NB4 (cell line): Measurements from ENCODE around the gene NPTX2.

ENCODE experiments used
- MYC ChIP-seq: IDR thresholded peaks from 2 replicates; pipeline ENCODE4 v1.6.1; 2011; ENCODE audit warnings: low read depth, low read length
- TF ChIP-seq, protein P1 (sequence below): IDR thresholded peaks from one replicate; pipeline ENCODE4 v1.5.1; 2012; ENCODE audit warnings: low read depth, low read length
- TF ChIP-seq, protein P2 (sequence below): IDR thresholded peaks from 2 replicates; pipeline ENCODE4 v1.6.1; 2011; ENCODE audit warnings: low read depth, low read length

DNA sequence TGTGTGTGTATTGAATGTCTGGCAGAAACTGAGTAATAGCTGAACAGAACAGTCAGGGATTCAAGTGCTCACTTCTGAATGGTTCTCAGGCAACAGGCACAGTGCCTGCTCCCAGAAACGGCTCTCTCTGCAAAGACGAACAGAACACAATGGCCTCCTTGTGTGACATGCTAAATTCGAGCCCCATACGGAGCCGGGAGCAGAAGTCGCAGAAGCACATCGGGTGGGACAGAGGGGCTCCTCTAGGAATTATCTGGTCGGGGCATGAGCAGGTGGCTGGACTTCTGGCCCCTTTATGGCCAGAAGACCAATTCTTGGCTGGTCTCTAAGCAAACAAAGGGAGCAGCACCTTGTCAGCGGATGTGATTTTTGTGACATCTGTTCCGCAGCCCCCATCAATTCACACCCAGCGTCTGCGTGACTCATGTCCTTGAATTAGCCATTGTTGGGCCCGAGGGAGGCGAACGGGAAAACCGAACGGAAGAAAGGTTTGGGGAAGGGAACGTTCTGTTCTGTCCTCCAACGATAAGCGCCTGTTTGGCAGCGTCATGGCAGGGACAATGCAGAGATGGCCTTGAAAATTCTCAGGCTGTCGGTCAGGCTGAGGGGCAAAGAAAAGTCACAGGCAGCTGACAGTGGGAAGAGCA lies 47.3 kb upstream of the NPTX2 start:
- TF ChIP-seq, protein P1, sequence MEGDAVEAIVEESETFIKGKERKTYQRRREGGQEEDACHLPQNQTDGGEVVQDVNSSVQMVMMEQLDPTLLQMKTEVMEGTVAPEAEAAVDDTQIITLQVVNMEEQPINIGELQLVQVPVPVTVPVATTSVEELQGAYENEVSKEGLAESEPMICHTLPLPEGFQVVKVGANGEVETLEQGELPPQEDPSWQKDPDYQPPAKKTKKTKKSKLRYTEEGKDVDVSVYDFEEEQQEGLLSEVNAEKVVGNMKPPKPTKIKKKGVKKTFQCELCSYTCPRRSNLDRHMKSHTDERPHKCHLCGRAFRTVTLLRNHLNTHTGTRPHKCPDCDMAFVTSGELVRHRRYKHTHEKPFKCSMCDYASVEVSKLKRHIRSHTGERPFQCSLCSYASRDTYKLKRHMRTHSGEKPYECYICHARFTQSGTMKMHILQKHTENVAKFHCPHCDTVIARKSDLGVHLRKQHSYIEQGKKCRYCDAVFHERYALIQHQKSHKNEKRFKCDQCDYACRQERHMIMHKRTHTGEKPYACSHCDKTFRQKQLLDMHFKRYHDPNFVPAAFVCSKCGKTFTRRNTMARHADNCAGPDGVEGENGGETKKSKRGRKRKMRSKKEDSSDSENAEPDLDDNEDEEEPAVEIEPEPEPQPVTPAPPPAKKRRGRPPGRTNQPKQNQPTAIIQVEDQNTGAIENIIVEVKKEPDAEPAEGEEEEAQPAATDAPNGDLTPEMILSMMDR = no peak
- no peak for TF ChIP-seq MYC
- TF ChIP-seq, protein P2, sequence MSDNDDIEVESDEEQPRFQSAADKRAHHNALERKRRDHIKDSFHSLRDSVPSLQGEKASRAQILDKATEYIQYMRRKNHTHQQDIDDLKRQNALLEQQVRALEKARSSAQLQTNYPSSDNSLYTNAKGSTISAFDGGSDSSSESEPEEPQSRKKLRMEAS = no peak
